BE2C (cell line): Measurements from ENCODE around the gene CUL1.

ENCODE experiments used
- DNase-seq: peaks from one replicate; pipeline ENCODE4 v3.0.0-alpha.2; 2020
- H3K27me3 ChIP-seq: fragments of 250-450 bp; sonication (Bioruptor Pico); 2 replicates; pipeline ENCODE4 v1.5.1; 2020; ENCODE audit warnings: mild to moderate bottlenecking
- H3K36me3 ChIP-seq: fragments of 250-450 bp; sonication (Bioruptor Pico); 2 replicates; pipeline ENCODE4 v1.5.1; 2020; ENCODE audit warnings: mild to moderate bottlenecking
- H3K4me1 ChIP-seq: fragments of 250-450 bp; sonication (Bioruptor Pico); 2 replicates; pipeline ENCODE4 v1.5.1; 2020
- H3K4me3 ChIP-seq: 2 replicates; pipeline ENCODE4 v1.5.1; 2011; ENCODE audit warnings: low read depth, low read length
- H3K9me3 ChIP-seq: fragments of 250-450 bp; sonication (Bioruptor Pico); 2 replicates; pipeline ENCODE4 v1.5.1; 2020
- CTCF ChIP-seq: IDR thresholded peaks from 2 replicates; pipeline ENCODE4 v1.5.1; 2012; ENCODE audit warnings: mild to moderate bottlenecking, low read depth, low read length

Gene CUL1

GRCh38 chr7:148733496-148733895 lies 34.8 kb downstream of the CUL1 start:
- no peaks in the 10 kb centered on the region for H3K4me1 ChIP-seq
- no peak overlapping the region for H3K4me3 ChIP-seq
- no peaks in the 10 kb centered on the region for H3K27me3 ChIP-seq
- H3K9me3 ChIP-seq: no peaks in the 10 kb centered on the region
- DNase-seq: no peak
- H3K36me3 ChIP-seq: peaks cover 25% of the 10 kb centered on the region
- no peak for TF ChIP-seq CTCF

GRCh38 chr7:148735141-148735540 lies 36.4 kb downstream of the CUL1 start:
- no peak for TF ChIP-seq CTCF
- DNase-seq: no peak
- no peak overlapping the region for H3K4me3 ChIP-seq
- H3K36me3 ChIP-seq: peaks cover 26% of the 10 kb centered on the region
- no peaks in the 10 kb centered on the region for H3K9me3 ChIP-seq
- H3K4me1 ChIP-seq: no peaks in the 10 kb centered on the region
- no peaks in the 10 kb centered on the region for H3K27me3 ChIP-seq

- TF ChIP-seq CTCF: no peak
- H3K4me3 ChIP-seq: no peak overlapping the region
- no peak for DNase-seq
- H3K36me3 ChIP-seq: peaks cover 27% of the 10 kb centered on the region
- no peaks in the 10 kb centered on the region for H3K27me3 ChIP-seq
- no peaks in the 10 kb centered on the region for H3K9me3 ChIP-seq
- no peaks in the 10 kb centered on the region for H3K4me1 ChIP-seq
Observed at GRCh38 chr7:148735967-148736366, 37.3 kb downstream of the CUL1 start.

- Histone ChIP-seq H3K36me3 (peaks cover 32% of the 10 kb centered on the region), H3K4me1 (no peaks in the 10 kb centered on the region), H3K27me3 (no peaks in the 10 kb centered on the region), H3K9me3 (no peaks in the 10 kb centered on the region), H3K4me3 (no peak overlapping the region)
- no peak for TF ChIP-seq CTCF
- DNase-seq: no peak
Observed at GRCh38 chr7:148738737-148739535, 40.2 kb downstream of the CUL1 start.

- Histone ChIP-seq H3K27me3 (no peaks in the 10 kb centered on the region), H3K4me3 (no peak overlapping the region), H3K36me3 (peaks cover 21% of the 10 kb centered on the region), H3K9me3 (no peaks in the 10 kb centered on the region), H3K4me1 (no peaks in the 10 kb centered on the region)
- no peak for DNase-seq
- no peak for TF ChIP-seq CTCF
Observed at GRCh38 chr7:148746135-148746534, 47.4 kb downstream of the CUL1 start.

- Histone ChIP-seq H3K4me3 (no peak overlapping the region), H3K9me3 (no peaks in the 10 kb centered on the region), H3K27me3 (no peaks in the 10 kb centered on the region), H3K36me3 (peaks cover 18% of the 10 kb centered on the region), H3K4me1 (no peaks in the 10 kb centered on the region)
- DNase-seq: no peak
- TF ChIP-seq CTCF: no peak
Observed at GRCh38 chr7:148747274-148747673, 48.6 kb downstream of the CUL1 start.
